Activated T-cell treated with anti-CD3 and anti-CD28 coated beads, Interleukin-2, amount 50 U/mL, for 1 hour (primary cell): ENCODE results near the gene CMIP.

Experiments
- DNase-seq: peaks from one replicate; pipeline ENCODE4 v3.0.0-alpha.2; 2020

The CMIP gene

DNA sequence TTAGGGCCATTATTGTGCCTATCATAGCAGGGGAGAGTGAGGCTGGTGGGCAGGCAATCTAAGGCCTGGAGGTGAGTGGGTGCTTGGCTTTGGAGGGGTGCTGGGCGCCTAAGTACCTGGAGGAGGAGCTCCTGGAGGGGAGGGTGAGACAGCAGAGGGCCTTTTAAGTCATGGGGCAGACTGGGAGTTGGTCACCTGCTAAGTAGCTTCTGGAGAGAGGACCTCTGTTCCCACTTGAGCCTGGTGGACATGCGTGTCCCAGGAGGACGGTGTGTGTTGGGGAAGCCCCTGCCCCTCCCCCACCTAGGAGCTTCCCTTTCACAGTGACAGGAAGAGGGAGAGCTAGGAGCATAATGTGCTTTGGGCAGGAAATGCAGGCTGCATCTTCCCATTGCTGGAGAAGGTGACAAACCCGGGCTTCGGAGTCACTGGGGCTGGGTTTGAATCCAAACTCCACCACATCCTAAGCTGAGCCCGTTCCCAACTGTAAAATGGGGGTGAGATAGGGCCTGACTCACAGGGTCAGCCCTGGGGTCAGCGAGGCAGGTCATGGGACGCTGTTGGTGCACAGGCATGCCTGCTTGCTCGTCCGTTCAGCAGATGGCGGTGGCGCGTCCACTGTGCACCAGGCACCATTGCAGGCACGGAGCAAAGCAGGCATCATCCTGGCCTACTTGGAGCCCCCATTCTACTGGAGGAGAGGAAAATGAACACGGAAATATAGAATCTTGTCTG, 37.9 kb downstream of the CMIP start:
- DNase-seq, result no peak

GRCh38 chr16:81483064-81483969, 38.7 kb downstream of the CMIP start:
- DNase-seq, result no peak

GRCh38 chr16:81483970-81484595, 39.5 kb downstream of the CMIP start:
- no peak for DNase-seq

DNA sequence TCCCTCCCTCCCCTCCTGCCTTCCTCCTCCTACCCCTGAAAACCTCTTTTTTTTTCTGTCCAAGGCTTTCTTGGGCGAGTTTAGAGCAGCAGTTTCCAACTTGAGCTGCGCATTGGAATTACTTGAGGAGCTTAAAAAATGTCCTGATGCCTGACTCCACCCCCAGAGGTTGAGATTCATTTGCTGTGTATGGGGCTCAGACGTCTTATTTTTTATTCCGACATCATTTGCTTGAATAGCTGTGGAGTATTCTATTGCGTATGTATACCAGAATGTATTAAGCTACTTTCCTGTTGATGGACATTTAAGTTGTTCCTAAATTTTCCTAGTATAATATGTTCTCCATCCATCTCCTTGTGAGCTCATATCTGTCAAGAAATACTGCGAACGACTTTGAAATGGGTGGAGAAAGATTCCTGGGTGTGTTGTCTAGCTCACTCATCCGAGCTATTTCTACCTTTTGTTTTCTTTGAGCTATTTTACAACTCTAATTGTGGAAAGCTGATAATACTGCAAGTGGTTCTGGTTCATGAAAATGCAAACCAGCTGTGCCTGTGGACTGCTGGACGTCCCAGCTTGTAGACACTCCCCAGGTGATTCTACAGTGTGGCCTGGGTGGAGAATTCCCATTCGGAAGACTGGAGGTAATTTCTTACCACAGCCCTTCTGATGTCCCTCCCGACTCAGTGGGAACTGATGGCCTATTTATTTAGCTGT, 40.5 kb downstream of the CMIP start:
- no peak for DNase-seq

- no peak for DNase-seq
Measured at GRCh38 chr16:81485824-81486539, 41.4 kb downstream of the CMIP start.

DNA sequence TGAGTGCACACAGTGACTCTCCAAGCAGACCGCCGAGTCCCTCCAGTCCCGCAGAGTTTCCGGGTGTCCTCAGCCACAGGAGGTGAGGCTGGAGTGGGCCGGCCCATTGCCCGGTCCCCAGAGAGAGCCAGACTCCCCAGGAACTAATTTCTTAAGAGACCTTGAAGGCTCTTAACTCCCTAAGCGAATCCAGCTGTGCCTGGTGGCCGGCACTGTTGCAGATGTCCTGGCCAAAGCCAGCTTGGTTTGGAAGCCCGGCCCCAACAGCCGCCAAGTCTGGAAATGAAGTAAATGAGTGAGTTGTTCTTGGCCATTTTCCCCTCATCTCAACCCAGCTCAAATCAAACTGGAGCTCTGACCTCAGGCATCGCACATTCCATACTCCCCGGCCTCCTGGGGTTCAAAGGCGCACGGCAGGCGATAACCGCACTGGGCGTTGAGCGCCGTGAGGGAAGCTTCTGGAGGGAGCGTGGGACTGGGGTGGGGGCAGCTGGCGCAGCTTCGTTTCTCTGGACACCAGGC, 42.0 kb downstream of the CMIP start:
- no peak for DNase-seq

DNA sequence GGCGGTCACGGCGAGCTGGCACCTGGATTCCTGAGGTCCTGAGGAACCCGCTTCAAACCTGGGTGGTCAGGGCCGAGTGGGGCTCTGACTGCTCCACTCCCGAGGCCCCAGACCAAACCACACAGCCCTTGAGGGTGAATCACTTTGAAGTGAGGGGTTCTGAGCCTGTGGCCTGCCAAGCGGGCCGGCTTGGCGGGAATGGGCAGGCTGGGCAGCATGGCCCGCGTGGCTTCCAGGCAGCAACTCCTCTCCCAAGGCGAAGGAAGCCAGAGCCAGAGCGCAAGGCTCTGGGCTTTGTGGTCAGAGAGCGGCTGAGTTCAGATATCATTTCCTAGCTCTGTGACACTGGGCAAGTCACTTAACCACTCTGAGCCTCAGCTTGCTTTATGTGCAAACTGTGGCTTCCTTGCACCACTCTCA, 42.7 kb downstream of the CMIP start:
- no peak for DNase-seq

- no peak for DNase-seq
Measured at GRCh38 chr16:81488687-81489411, 44.2 kb downstream of the CMIP start.

DNA sequence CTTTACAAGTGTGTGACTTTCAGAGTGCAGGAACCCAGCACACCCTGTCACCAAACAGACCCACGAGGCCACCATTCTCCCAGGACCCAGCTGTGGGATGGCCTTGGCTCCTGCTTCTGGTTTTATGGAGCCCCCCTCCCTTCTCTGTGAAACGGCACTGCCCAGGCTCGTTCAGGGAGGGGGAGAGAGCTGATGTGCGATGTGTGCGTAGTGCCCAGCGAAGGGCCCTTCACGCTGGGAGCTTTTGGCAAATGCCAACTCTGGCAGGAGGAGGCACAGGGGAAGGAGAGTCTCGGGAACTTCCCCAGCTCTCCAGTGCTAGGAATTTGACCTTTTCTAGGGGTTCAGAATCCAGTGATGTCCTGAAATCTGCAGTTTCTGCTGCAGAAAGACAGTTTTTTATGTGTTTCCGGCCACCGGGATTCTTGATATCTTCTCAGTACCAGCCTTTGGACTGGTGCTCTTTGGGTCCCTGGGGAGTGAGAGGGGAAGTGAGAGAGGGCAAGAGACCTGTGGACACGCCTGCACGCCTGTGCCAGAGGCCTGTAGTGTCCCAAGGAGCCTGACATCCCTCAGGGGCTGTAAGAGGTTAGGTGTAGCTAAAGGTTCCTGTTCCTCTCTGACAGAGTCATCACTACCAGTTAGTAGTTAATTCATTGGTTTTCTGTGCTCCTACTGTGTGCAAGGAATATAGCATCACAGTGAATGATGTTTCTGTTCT, 45.1 kb downstream of the CMIP start:
- DNase-seq, result no peak

GRCh38 chr16:81491541-81492188, 47.1 kb downstream of the CMIP start:
- DNase-seq, result no peak

- DNase-seq, result no peak
Measured at GRCh38 chr16:81492311-81492761, 47.7 kb downstream of the CMIP start.

DNA sequence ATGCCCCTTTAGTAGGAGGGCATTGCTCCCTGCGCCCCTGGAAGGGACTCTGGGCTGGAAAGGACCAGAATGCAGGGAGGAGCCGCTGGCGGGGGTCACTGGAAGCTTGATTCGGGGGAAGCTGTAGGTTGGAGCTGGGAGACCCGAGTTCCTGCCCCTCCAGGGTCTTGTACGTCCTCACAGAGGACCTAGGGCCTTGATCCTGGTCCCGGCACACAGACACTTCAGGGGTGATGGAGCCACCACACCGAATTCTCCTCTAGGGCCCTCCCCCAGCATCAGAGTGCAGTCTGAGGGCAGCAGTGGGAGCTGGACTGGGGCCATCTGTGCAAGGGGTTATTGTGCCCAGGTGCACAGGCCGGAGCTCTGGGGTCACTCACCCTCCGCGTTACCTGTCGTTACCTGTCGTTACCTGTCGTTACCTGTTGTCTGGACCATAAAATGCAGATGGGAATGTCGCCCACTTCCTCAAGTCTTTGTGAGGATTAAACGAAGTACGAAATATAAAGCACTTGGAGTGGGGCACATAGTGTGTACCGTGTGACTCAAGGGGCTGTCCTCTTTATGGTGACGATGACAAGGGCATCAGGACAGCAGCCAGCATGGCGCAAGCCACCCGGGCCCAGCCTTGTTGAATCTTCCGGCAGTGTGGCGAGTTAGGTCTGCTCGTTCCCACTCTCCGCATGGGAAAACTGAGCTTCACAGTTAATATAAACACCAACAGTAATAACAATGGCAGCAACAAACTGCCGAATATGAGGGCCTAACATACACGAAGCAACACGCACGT, 48.6 kb downstream of the CMIP start:
- no peak for DNase-seq

- DNase-seq, result peak; percentile 52
Measured at GRCh38 chr16:81493755-81494433, 49.3 kb downstream of the CMIP start.

- DNase-seq, result no peak
Measured at GRCh38 chr16:81494434-81494806, 49.8 kb downstream of the CMIP start.

GRCh38 chr16:81494888-81495287, 50.3 kb downstream of the CMIP start:
- no peak for DNase-seq

- no peak for DNase-seq
Measured at GRCh38 chr16:81495321-81496234, 51.0 kb downstream of the CMIP start.

- no peak for DNase-seq
Measured at GRCh38 chr16:81496321-81496720, 51.7 kb downstream of the CMIP start.
